Mucosa of gallbladder (tissue), 1 donor: Measurements from ENCODE around the gene ZBTB45. TPM values are rescaled to one million over a fixed set of nuclear protein-coding genes. Genes with fewer than 3 reads are reported as not detected.
A peak's percentile ranks its signal among the peaks of the same experiment; 100 is the strongest.
"Not testable (repeated sequence)": the region's sequence is repeated elsewhere in the genome, so short reads cannot be mapped to it uniquely, and the experiment has no call there.

Source experiments
- DNase-seq: peaks from one replicate; pipeline ENCODE4 v3.0.0-alpha.2; 2020; ENCODE audit warnings: low spot score
- total RNA-seq: library from RNA; stranded (reverse); gene quantifications from one replicate; pipeline ENCODE4 v1.2.1, GENCODE V29; 2021
- donor health status: DM: no; HTN: no; CAD: no.

ZBTB45 gene
- total RNA-seq, 1 donor from 2014 or later: 22.8 TPM

- DNase-seq: no peak
Measured at GRCh38 chr19:58510084-58510862, 9.3 kb downstream of the ZBTB45 start.

- DNase-seq: no peak
Measured at GRCh38 chr19:58509731-58510083, 9.9 kb downstream of the ZBTB45 start.

GRCh38 chr19:58507602-58508223 is 11.9 kb downstream of the ZBTB45 start:
- not testable (repeated sequence) for DNase-seq

GRCh38 chr19:58500242-58500641 is 19.4 kb downstream of the ZBTB45 start:
- no peak for DNase-seq

- peak; percentile 99 for DNase-seq
Measured at GRCh38 chr19:58499021-58499927, 20.3 kb downstream of the ZBTB45 start.

GRCh38 chr19:58498316-58499020 is 21.1 kb downstream of the ZBTB45 start:
- no peak for DNase-seq

GRCh38 chr19:58497634-58498170 is 21.9 kb downstream of the ZBTB45 start:
- no peak for DNase-seq

- no peak for DNase-seq
Measured at GRCh38 chr19:58492265-58492664, 27.3 kb downstream of the ZBTB45 start.

- DNase-seq: no peak
Measured at GRCh38 chr19:58491393-58491792, 28.2 kb downstream of the ZBTB45 start.

GRCh38 chr19:58484349-58484748 is 35.3 kb downstream of the ZBTB45 start:
- not testable (repeated sequence) for DNase-seq

- DNase-seq: no peak
Measured at GRCh38 chr19:58483776-58484175, 35.8 kb downstream of the ZBTB45 start.

GRCh38 chr19:58482372-58482771 is 37.2 kb downstream of the ZBTB45 start:
- no peak for DNase-seq

- DNase-seq: no peak
Measured at GRCh38 chr19:58480831-58481230, 38.8 kb downstream of the ZBTB45 start.

- DNase-seq: no peak
Measured at GRCh38 chr19:58480481-58480830, 39.2 kb downstream of the ZBTB45 start.

- DNase-seq: no peak
Measured at GRCh38 chr19:58479736-58480480, 39.7 kb downstream of the ZBTB45 start.

GRCh38 chr19:58479303-58479702 is 40.3 kb downstream of the ZBTB45 start:
- DNase-seq: no peak

- no peak for DNase-seq
Measured at GRCh38 chr19:58477871-58478270, 41.7 kb downstream of the ZBTB45 start.

- DNase-seq: no peak
Measured at GRCh38 chr19:58477130-58477529, 42.5 kb downstream of the ZBTB45 start.

- DNase-seq: no peak
Measured at GRCh38 chr19:58476498-58477015, 43.1 kb downstream of the ZBTB45 start.

- peak; percentile 97 for DNase-seq
Measured at GRCh38 chr19:58475714-58476497, 43.7 kb downstream of the ZBTB45 start, which contains the start of gene ZNF446. Gene ZNF446 (plus strand): TSS chr19:58476352. CDS start chr19:58477219, 867 bp downstream.
